H9 (cell line): ENCODE measurements around the gene CDH4. TPM values are rescaled to one million over a fixed set of nuclear protein-coding genes. Genes with fewer than 3 reads are reported as not detected.

Experiments
- DNase-seq: peaks from one replicate; pipeline ENCODE4 v3.0.0-alpha.2; 2017
- H2AFZ ChIP-seq: one replicate; pipeline ENCODE4 v1.6.1; 2013; ENCODE audit warnings: mild to moderate bottlenecking, low read length, control low read depth, moderate library complexity
- H2AK5ac ChIP-seq: 2 replicates; pipeline ENCODE4 v1.6.1; 2013; ENCODE audit warnings: low read length, control low read depth, mixed read lengths; ENCODE audit not compliant: insufficient read length
- H2BK120ac ChIP-seq: one replicate; pipeline ENCODE4 v1.6.1; 2013; ENCODE audit warnings: low read depth, mild to moderate bottlenecking, low read length, control low read depth, inconsistent platforms; ENCODE audit not compliant: poor library complexity, severe bottlenecking
- H2BK12ac ChIP-seq: 2 replicates; pipeline ENCODE4 v1.6.1; 2013; ENCODE audit warnings: low read length, control low read depth, mixed read lengths, low read depth; ENCODE audit not compliant: insufficient read length
- H2BK15ac ChIP-seq: 2 replicates; pipeline ENCODE4 v1.6.1; 2013; ENCODE audit warnings: low read depth, low read length, control low read depth
- H2BK20ac ChIP-seq: one replicate; pipeline ENCODE4 v1.6.1; 2013; ENCODE audit warnings: low read depth, mild to moderate bottlenecking, low read length, control low read depth, inconsistent platforms; ENCODE audit not compliant: poor library complexity, severe bottlenecking
- H2BK5ac ChIP-seq: 2 replicates; pipeline ENCODE4 v1.6.1; 2013; ENCODE audit warnings: low read length, control low read depth, mixed read lengths; ENCODE audit not compliant: insufficient read length
- H3K14ac ChIP-seq: 2 replicates; pipeline ENCODE4 v1.6.1; 2013; ENCODE audit warnings: low read length, control low read depth; ENCODE audit not compliant: insufficient read depth
- H3K18ac ChIP-seq: 2 replicates; pipeline ENCODE4 v1.6.1; 2013; ENCODE audit warnings: low read depth, mild to moderate bottlenecking, mixed read lengths, low read length, control low read depth; ENCODE audit not compliant: insufficient read length
- H3K23ac ChIP-seq: 2 replicates; pipeline ENCODE4 v1.6.1; 2013; ENCODE audit warnings: low read length, control low read depth, mixed read lengths, low read depth; ENCODE audit not compliant: insufficient read length
- H3K23me2 ChIP-seq: 2 replicates; pipeline ENCODE4 v1.6.1; 2013; ENCODE audit warnings: low read depth, mild to moderate bottlenecking, mixed read lengths, low read length, control low read depth; ENCODE audit not compliant: insufficient read length, poor library complexity, severe bottlenecking
- H3K27ac ChIP-seq: 2 replicates; pipeline ENCODE4 v1.5.1; 2013; ENCODE audit warnings: low read length, control low read depth, mixed read lengths, low read depth; ENCODE audit not compliant: insufficient read length
- H3K27me3 ChIP-seq: 2 replicates; pipeline ENCODE4 v1.6.1; 2013; ENCODE audit warnings: low read length, control low read depth, inconsistent platforms; ENCODE audit not compliant: insufficient read depth
- H3K4ac ChIP-seq: 2 replicates; pipeline ENCODE4 v1.6.1; 2013; ENCODE audit warnings: low read depth, mild to moderate bottlenecking, control low read depth, inconsistent platforms, low read length, moderate library complexity
- H3K4me1 ChIP-seq: 2 replicates; pipeline ENCODE4 v1.6.1; 2013; ENCODE audit warnings: low read length, control low read depth, inconsistent platforms; ENCODE audit not compliant: insufficient read depth
- H3K4me2 ChIP-seq: 2 replicates; pipeline ENCODE4 v1.6.1; 2013; ENCODE audit warnings: low read length, control low read depth, mixed read lengths; ENCODE audit not compliant: insufficient read length, insufficient read depth
- H3K56ac ChIP-seq: 2 replicates; pipeline ENCODE4 v1.6.1; 2013; ENCODE audit warnings: low read depth, mild to moderate bottlenecking, mixed read lengths, low read length, control low read depth; ENCODE audit not compliant: insufficient read length
- H3K79me1 ChIP-seq: 2 replicates; pipeline ENCODE4 v1.6.1; 2013; ENCODE audit warnings: low read depth, mild to moderate bottlenecking, moderate library complexity, low read length, control low read depth, inconsistent platforms; ENCODE audit not compliant: insufficient read depth, poor library complexity, severe bottlenecking
- H3K79me2 ChIP-seq: 2 replicates; pipeline ENCODE4 v1.6.1; 2013; ENCODE audit warnings: low read length, control low read depth, inconsistent platforms; ENCODE audit not compliant: insufficient read depth
- H3K9ac ChIP-seq: 2 replicates; pipeline ENCODE4 v1.6.1; 2013; ENCODE audit warnings: low read length, control low read depth, mixed read lengths; ENCODE audit not compliant: insufficient read length; ENCODE audit errors: extremely low read depth
- H3K9me3 ChIP-seq: one replicate; pipeline ENCODE4 v1.6.1; 2013; ENCODE audit warnings: low read depth, low read length, inconsistent platforms; ENCODE audit not compliant: control insufficient read depth
- H3T11ph ChIP-seq: one replicate; pipeline ENCODE4 v1.6.1; 2013; ENCODE audit warnings: mild to moderate bottlenecking, low read length, control low read depth, inconsistent platforms
- H4K20me1 ChIP-seq: one replicate; pipeline ENCODE4 v1.6.1; 2013; ENCODE audit not compliant: control insufficient read depth, insufficient read length, insufficient read depth
- H4K5ac ChIP-seq: 2 replicates; pipeline ENCODE4 v1.6.1; 2013; ENCODE audit warnings: low read depth, mild to moderate bottlenecking, mixed read lengths, low read length, control low read depth; ENCODE audit not compliant: insufficient read length
- H4K8ac ChIP-seq: replicated peaks from 2 replicates; pipeline ENCODE4 v1.6.1; 2013; ENCODE audit warnings: low read length, control low read depth, mixed read lengths, low read depth; ENCODE audit not compliant: insufficient read length
- H4K91ac ChIP-seq: 2 replicates; pipeline ENCODE4 v1.6.1; 2013; ENCODE audit warnings: low read depth, mild to moderate bottlenecking, moderate library complexity, mixed read lengths, low read length, control low read depth; ENCODE audit not compliant: insufficient read length
- H3K27ac Mint-ChIP-seq, 3 experiments: 2 replicates in 2 of 3; 3 replicates in 1 of 3; pipeline ENCODE4 v1.8.0; 2020 to 2021; ENCODE audit warnings: mixed read lengths in 3 of 3, mild to moderate bottlenecking in 1 of 3, moderate library complexity in 1 of 3
- H3K27me3 Mint-ChIP-seq: 2 replicates; pipeline ENCODE4 v1.8.0; 2021; ENCODE audit warnings: low read depth, mild to moderate bottlenecking, moderate library complexity, mixed read lengths
- H3K36me3 Mint-ChIP-seq, 3 experiments: 2 replicates in 2 of 3; 3 replicates in 1 of 3; pipeline ENCODE4 v1.8.0; 2020 to 2021; ENCODE audit warnings: low read depth in 3 of 3, mixed read lengths in 3 of 3; ENCODE audit not compliant: insufficient read depth in 1 of 3
- H3K4me1 Mint-ChIP-seq, 2 experiments: 2 replicates each; pipeline ENCODE4 v1.8.0; 2020; ENCODE audit warnings: mixed read lengths in 2 of 2
- H3K4me3 Mint-ChIP-seq, 2 experiments: 2 replicates in 1 of 2; 3 replicates in 1 of 2; pipeline ENCODE4 v1.8.0; 2020 to 2021; ENCODE audit warnings: mild to moderate bottlenecking in 2 of 2, mixed read lengths in 2 of 2, moderate library complexity in 1 of 2
- H3K9me3 Mint-ChIP-seq, 2 experiments: 2 replicates in 1 of 2; 3 replicates in 1 of 2; pipeline ENCODE4 v1.8.0; 2020; ENCODE audit warnings: mild to moderate bottlenecking in 2 of 2, mixed read lengths in 2 of 2, moderate library complexity in 1 of 2
- WGBS: extraction: QIAGEN DNeasy Blood & Tissue Kit; methylation state at CpG from one replicate; pipeline ENCODE4 v1.1.7; 2013; ENCODE audit warnings: missing lambda C conversion rate, low lambda C conversion rate, mixed read lengths; ENCODE audit not compliant: insufficient read length; ENCODE audit errors: extremely low coverage; 5-methylcytosine and 5-hydroxymethylcytosine counted together
- total RNA-seq: library from RNA; stranded (reverse); gene quantifications from 2 replicates; pipeline ENCODE4 v1.2.1, GENCODE V29; 2021
- TF ChIP-seq, protein P1 (sequence below): fragments of 200-600 bp; sonication (generic); conservative IDR thresholded peaks from 3 replicates; pipeline ENCODE4 v1.8.0; 2021; ENCODE audit warnings: antibody characterized with exemption, mild to moderate bottlenecking

The CDH4 gene
- total RNA-seq, 1 experiment from 2014 or later: 3.0 TPM

DNA sequence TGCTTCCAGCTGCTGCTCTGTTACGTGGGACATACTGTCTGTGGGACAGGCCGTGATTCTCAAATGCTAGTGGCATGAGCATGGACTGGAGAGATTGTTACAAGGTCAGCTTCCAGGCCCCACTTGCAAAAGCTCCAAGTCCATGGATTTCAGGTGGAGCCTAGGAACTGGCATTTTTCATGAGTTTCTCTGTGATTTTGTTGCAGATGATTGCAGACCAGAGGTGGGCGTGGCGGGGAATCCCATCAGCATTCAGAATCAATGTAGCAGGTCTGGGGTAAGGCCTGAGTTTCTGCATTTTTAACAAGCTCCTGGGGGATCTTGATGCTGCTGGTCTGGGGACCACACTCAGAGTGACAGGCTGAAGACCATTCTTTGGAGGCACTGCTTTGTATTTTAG, 2.4 kb upstream of the CDH4 start:
- Histone ChIP-seq H2BK15ac (no peak overlapping the region), H2BK5ac (no peak overlapping the region), H3K56ac (no peak overlapping the region), H2AFZ (no peak overlapping the region), H3K23me2 (peaks cover 16% of the 10 kb centered on the region), H3K23ac (no peak overlapping the region), H3K4me2 (no peak overlapping the region), H4K5ac (no peak overlapping the region), H2BK120ac (no peak overlapping the region), H4K20me1 (peaks cover 2% of the 10 kb centered on the region), H3K9ac (no peak overlapping the region), H3K18ac (no peak overlapping the region), H3K79me1 (no peaks in the 10 kb centered on the region), H3K4me1 (peaks cover under 1% of the 10 kb centered on the region; the same call in 1 of the 2 replicates), H3K79me2 (no peaks in the 10 kb centered on the region), H2AK5ac (no peak overlapping the region), H2BK12ac (no peak overlapping the region), H4K8ac (no peak overlapping the region), H2BK20ac (no peak overlapping the region), H3K4ac (no peak overlapping the region), H3T11ph (no peak overlapping the region), H3K9me3 (no peaks in the 10 kb centered on the region), H3K27me3 (peaks cover 28% of the 10 kb centered on the region), H3K27ac (no peak overlapping the region), H3K14ac (no peak overlapping the region; the same call in 1 of the 2 replicates), H4K91ac (no peak overlapping the region)
- Mint-ChIP-seq H3K4me3 (no peak overlapping the region), H3K36me3 (peaks cover 0 to 2% (median 1%) of the 10 kb centered on the region in 3 experiments; a peak in 2 of 7 replicates), H3K4me1 (peaks cover 12 to 18% of the 10 kb centered on the region in 2 experiments), H3K9me3 (no peaks in the 10 kb centered on the region; a peak in 1 of 5 replicates), H3K27ac (no peak overlapping the region; a peak in 1 of 7 replicates), H3K27me3 (peaks cover 84% of the 10 kb centered on the region)
- TF ChIP-seq, protein P1, sequence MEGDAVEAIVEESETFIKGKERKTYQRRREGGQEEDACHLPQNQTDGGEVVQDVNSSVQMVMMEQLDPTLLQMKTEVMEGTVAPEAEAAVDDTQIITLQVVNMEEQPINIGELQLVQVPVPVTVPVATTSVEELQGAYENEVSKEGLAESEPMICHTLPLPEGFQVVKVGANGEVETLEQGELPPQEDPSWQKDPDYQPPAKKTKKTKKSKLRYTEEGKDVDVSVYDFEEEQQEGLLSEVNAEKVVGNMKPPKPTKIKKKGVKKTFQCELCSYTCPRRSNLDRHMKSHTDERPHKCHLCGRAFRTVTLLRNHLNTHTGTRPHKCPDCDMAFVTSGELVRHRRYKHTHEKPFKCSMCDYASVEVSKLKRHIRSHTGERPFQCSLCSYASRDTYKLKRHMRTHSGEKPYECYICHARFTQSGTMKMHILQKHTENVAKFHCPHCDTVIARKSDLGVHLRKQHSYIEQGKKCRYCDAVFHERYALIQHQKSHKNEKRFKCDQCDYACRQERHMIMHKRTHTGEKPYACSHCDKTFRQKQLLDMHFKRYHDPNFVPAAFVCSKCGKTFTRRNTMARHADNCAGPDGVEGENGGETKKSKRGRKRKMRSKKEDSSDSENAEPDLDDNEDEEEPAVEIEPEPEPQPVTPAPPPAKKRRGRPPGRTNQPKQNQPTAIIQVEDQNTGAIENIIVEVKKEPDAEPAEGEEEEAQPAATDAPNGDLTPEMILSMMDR: no peak
- no CpG with 5 or more reads among the region's 4 CpGs for WGBS
- DNase-seq: no peak
